Chondrocyte (in vitro differentiated cells): ENCODE data around the gene SHKBP1. TPM values are rescaled to one million over a fixed set of nuclear protein-coding genes. Genes with fewer than 3 reads are reported as not detected.

Experiments
- DNase-seq: peaks from one replicate; pipeline ENCODE4 v3.0.0; 2021; ENCODE audit warnings: mixed read lengths, low spot score
- H3K27ac Mint-ChIP-seq: one replicate; pipeline ENCODE4 v1.8.0; 2021; ENCODE audit warnings: mild to moderate bottlenecking, moderate library complexity, mixed read lengths; ENCODE audit not compliant: unreplicated experiment
- H3K27me3 Mint-ChIP-seq: 2 replicates; pipeline ENCODE4 v1.8.0; 2021; ENCODE audit warnings: low read depth, mixed read lengths
- H3K36me3 Mint-ChIP-seq: 2 replicates; pipeline ENCODE4 v1.8.0; 2021; ENCODE audit warnings: low read depth, mixed read lengths
- H3K4me1 Mint-ChIP-seq: 2 replicates; pipeline ENCODE4 v1.8.0; 2021; ENCODE audit warnings: low read depth, mild to moderate bottlenecking, mixed read lengths
- H3K4me3 Mint-ChIP-seq: one replicate; pipeline ENCODE4 v1.8.0; 2021; ENCODE audit warnings: mild to moderate bottlenecking, moderate library complexity, mixed read lengths; ENCODE audit not compliant: unreplicated experiment
- H3K9me3 Mint-ChIP-seq: 2 replicates; pipeline ENCODE4 v1.8.0; 2021; ENCODE audit warnings: low read depth, mixed read lengths
- CTCF ChIP-seq: fragments of 200-600 bp; sonication (generic); IDR thresholded peaks from 2 replicates; pipeline ENCODE4 v1.5.0; 2021; ENCODE audit warnings: antibody characterized with exemption, mild to moderate bottlenecking, moderate library complexity
- total RNA-seq: library from RNA; stranded (reverse); gene quantifications from 3 replicates; pipeline ENCODE4 v1.2.1, GENCODE V29; 2021

The SHKBP1 gene
- total RNA-seq, 1 donor from 2014 or later = 46.8 TPM

DNA sequence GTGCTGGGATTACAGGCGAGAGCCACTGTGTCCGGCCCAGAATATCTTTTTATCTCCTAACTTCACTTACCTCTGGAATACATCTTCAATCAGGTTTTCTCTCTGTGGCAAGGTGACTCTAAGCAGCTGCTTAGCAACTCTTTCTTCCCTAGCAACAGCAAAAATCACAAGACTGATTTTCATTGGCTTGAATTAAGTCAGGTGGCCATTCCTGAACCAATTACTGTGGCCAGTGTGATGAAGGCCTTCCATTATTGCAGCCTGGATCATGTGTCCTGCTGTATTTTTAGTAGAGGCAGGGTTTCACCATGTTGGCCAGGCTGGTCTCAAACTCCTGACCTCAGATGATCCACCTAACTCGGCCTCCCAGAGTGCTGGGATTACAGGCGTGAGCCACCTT is 15.5 kb downstream of the SHKBP1 start:
- peaks cover 9% of the 10 kb centered on the region for H3K36me3 Mint-ChIP-seq
- no peak for DNase-seq
- H3K4me1 Mint-ChIP-seq = peaks cover 17% of the 10 kb centered on the region
- TF ChIP-seq CTCF = no peak
- H3K9me3 Mint-ChIP-seq = no peaks in the 10 kb centered on the region
- H3K27ac Mint-ChIP-seq = no peak overlapping the region
- no peak overlapping the region for H3K4me3 Mint-ChIP-seq
- H3K27me3 Mint-ChIP-seq = no peaks in the 10 kb centered on the region

GRCh38 chr19:40594255-40594654 is 17.6 kb downstream of the SHKBP1 start:
- peaks cover 3% of the 10 kb centered on the region for H3K36me3 Mint-ChIP-seq
- TF ChIP-seq CTCF = no peak
- peaks cover 21% of the 10 kb centered on the region for H3K4me1 Mint-ChIP-seq
- H3K4me3 Mint-ChIP-seq = no peak overlapping the region
- no peaks in the 10 kb centered on the region for H3K9me3 Mint-ChIP-seq
- peaks cover 3% of the 10 kb centered on the region for H3K27me3 Mint-ChIP-seq
- no peak overlapping the region for H3K27ac Mint-ChIP-seq
- no peak for DNase-seq

GRCh38 chr19:40594657-40595091 is 18.0 kb downstream of the SHKBP1 start:
- TF ChIP-seq CTCF = no peak
- no peak for DNase-seq
- Mint-ChIP-seq H3K27ac (no peak overlapping the region), H3K9me3 (no peaks in the 10 kb centered on the region), H3K4me3 (no peak overlapping the region), H3K4me1 (peaks cover 24% of the 10 kb centered on the region), H3K27me3 (peaks cover 3% of the 10 kb centered on the region), H3K36me3 (peaks cover 3% of the 10 kb centered on the region)

- peaks cover 1% of the 10 kb centered on the region for H3K36me3 Mint-ChIP-seq
- peaks cover 33% of the 10 kb centered on the region for H3K4me1 Mint-ChIP-seq
- TF ChIP-seq CTCF = no peak
- no peak overlapping the region for H3K27ac Mint-ChIP-seq
- H3K27me3 Mint-ChIP-seq = peaks cover 3% of the 10 kb centered on the region
- no peaks in the 10 kb centered on the region for H3K9me3 Mint-ChIP-seq
- no peak for DNase-seq
- H3K4me3 Mint-ChIP-seq = peak overlapping the region; percentile 57
Observed at GRCh38 chr19:40596608-40597328, 20.1 kb downstream of the SHKBP1 start.

DNA sequence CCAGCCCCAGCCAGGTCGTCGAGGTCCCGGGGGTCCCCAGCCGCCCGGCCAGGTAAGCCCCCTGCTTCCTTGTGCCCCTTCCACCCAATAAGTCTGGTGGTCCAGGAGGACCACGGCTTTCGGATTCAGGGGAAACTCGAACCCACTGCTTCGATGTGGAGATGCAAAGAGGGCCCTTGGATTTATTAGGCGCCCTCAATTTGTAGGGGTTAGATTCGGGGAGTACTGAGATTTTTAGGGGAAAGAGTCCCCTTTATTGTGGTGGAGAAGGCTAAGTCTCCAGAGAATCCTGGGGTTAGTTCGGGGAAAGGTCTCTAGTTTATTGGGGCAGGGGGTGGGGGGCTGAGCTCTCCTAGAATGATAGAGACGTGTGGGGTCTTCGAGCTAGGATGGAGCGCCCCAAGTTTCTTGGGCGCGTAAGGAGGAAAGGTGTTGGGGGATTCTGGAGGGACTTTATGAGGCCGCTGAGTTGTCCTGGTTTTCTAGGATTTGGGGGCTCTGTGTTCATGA is 20.7 kb downstream of the SHKBP1 start:
- Mint-ChIP-seq H3K9me3 (no peaks in the 10 kb centered on the region), H3K27me3 (peaks cover 3% of the 10 kb centered on the region), H3K27ac (no peak overlapping the region), H3K4me3 (peak overlapping the region; percentile 57), H3K4me1 (peaks cover 35% of the 10 kb centered on the region), H3K36me3 (no peaks in the 10 kb centered on the region)
- DNase-seq = no peak
- no peak for TF ChIP-seq CTCF
